ENCODE results near the gene CYGB.

CYGB gene

GRCh38 chr17:76537578-76538280 is at the start of gene CYGB:
CYGB (minus strand) TSS chr17:76537709; CDS start chr17:76537542, 167 bp downstream.
- Histone ChIP-seq H3K27me3 (ENCODE audit: low read length) (no peaks in the 10 kb centered on the region), H3K4me2 (ENCODE audit: low read depth, low read length, poor library complexity, severe bottlenecking) (no peak within 1 kb of the TSS), H3K36me3 (ENCODE audit: low read length) (no peaks in the 10 kb centered on the region)

GRCh38 chr17:76586741-76587487 is 49.4 kb upstream of the CYGB start:
- TF ChIP-seq EZH2phosphoT487 (conservative IDR thresholded peaks at IDR 0.05; ENCODE audit: low read length) (no peak), CTCF (IDR thresholded peaks at IDR 0.05; ENCODE audit: insufficient read depth, low read length, poor library complexity, severe bottlenecking) (no peak)
- no peaks in the 10 kb centered on the region for H3K79me2 ChIP-seq (ENCODE audit: insufficient read depth, low read length)

More at GRCh38 chr17:76537578-76538280, at the start of gene CYGB:
- TF ChIP-seq EZH2phosphoT487 (conservative IDR thresholded peaks at IDR 0.05; ENCODE audit: low read length) = no peak
- TF ChIP-seq CTCF (IDR thresholded peaks at IDR 0.05; ENCODE audit: insufficient read depth, low read length, poor library complexity, severe bottlenecking) = no peak
- Histone ChIP-seq H3K4me3 (ENCODE audit: insufficient read depth, low read length, poor library complexity, severe bottlenecking) (no peak within 1 kb of the TSS), H3K9me3 (ENCODE audit: insufficient read depth, low read length) (no peaks in the 10 kb centered on the region), H3F3A (ENCODE audit: insufficient read depth) (no peaks in the 10 kb centered on the region), H3K27ac (ENCODE audit: low read depth, low read length) (no peak within 1 kb of the TSS), H3K9ac (ENCODE audit: low read length) (no peak within 1 kb of the TSS), H3K79me2 (ENCODE audit: insufficient read depth, low read length) (no peaks in the 10 kb centered on the region), H2AFZ (ENCODE audit: low read depth, low read length, severe bottlenecking) (no peak within 1 kb of the TSS), H3K9me2 (replicated peaks; ENCODE audit: insufficient read depth, low read length) (no peaks in the 10 kb centered on the region), H4K20me1 (ENCODE audit: low read depth, low read length) (no peaks in the 10 kb centered on the region)

GRCh38 chr17:76585649-76586593 is 48.4 kb upstream of the CYGB start, which contains the start of gene ST6GALNAC2:
ST6GALNAC2 (minus strand) TSS chr17:76585860; CDS start chr17:76585808, 52 bp downstream.
- Histone ChIP-seq H3F3A (ENCODE audit: insufficient read depth) (no peaks in the 10 kb centered on the region), H3K4me2 (ENCODE audit: low read depth, low read length, poor library complexity, severe bottlenecking) (no peak within 1 kb of the TSS), H3K4me3 (ENCODE audit: insufficient read depth, low read length, poor library complexity, severe bottlenecking) (no peak within 1 kb of the TSS), H3K9me3 (ENCODE audit: insufficient read depth, low read length) (no peaks in the 10 kb centered on the region), H3K9me2 (replicated peaks; ENCODE audit: insufficient read depth, low read length) (no peaks in the 10 kb centered on the region), H3K36me3 (ENCODE audit: low read length) (no peaks in the 10 kb centered on the region), H3K79me2 (ENCODE audit: insufficient read depth, low read length) (no peaks in the 10 kb centered on the region), H3K9ac (ENCODE audit: low read length) (no peak within 1 kb of the TSS), H3K27ac (ENCODE audit: low read depth, low read length) (no peak within 1 kb of the TSS), H3K27me3 (ENCODE audit: low read length) (no peaks in the 10 kb centered on the region), H2AFZ (ENCODE audit: low read depth, low read length, severe bottlenecking) (no peak within 1 kb of the TSS), H4K20me1 (ENCODE audit: low read depth, low read length) (no peaks in the 10 kb centered on the region)
- TF ChIP-seq CTCF (IDR thresholded peaks at IDR 0.05; ENCODE audit: insufficient read depth, low read length, poor library complexity, severe bottlenecking) (no peak), EZH2phosphoT487 (conservative IDR thresholded peaks at IDR 0.05; ENCODE audit: low read length) (no peak)

More at GRCh38 chr17:76586741-76587487, 49.4 kb upstream of the CYGB start:
- H3F3A ChIP-seq (ENCODE audit: insufficient read depth) = no peaks in the 10 kb centered on the region
- no peak overlapping the region for H3K9ac ChIP-seq (ENCODE audit: low read length)
- no peaks in the 10 kb centered on the region for H4K20me1 ChIP-seq (ENCODE audit: low read depth, low read length)
- H3K9me2 ChIP-seq (replicated peaks; ENCODE audit: insufficient read depth, low read length) = no peaks in the 10 kb centered on the region
- H3K27me3 ChIP-seq (ENCODE audit: low read length) = no peaks in the 10 kb centered on the region
- no peak overlapping the region for H2AFZ ChIP-seq (ENCODE audit: low read depth, low read length, severe bottlenecking)
- no peaks in the 10 kb centered on the region for H3K36me3 ChIP-seq (ENCODE audit: low read length)
- H3K9me3 ChIP-seq (ENCODE audit: insufficient read depth, low read length) = no peaks in the 10 kb centered on the region
- no peak overlapping the region for H3K4me2 ChIP-seq (ENCODE audit: low read depth, low read length, poor library complexity, severe bottlenecking)
- H3K27ac ChIP-seq (ENCODE audit: low read depth, low read length) = no peak overlapping the region
- no peak overlapping the region for H3K4me3 ChIP-seq (ENCODE audit: insufficient read depth, low read length, poor library complexity, severe bottlenecking)
